OCI-M2 (cell line): ENCODE measurements around the gene GPR89B.
A peak's percentile ranks its signal among the peaks of the same experiment; 100 is the strongest.
"Not testable (repeated sequence)": the region's sequence is repeated elsewhere in the genome, so short reads cannot be mapped to it uniquely, and the experiment has no call there.

Experiments used
- DNase-seq: peaks from one replicate; lab custom pipeline; 2025; ENCODE audit not compliant: unreplicated experiment; lab: John Stamatoyannopoulos, UW

Gene GPR89B

GRCh38 chr1:147928236-147929132 lies at the start of gene GPR89B:
Gene GPR89B (plus strand): TSS chr1:147928420. CDS start chr1:147928537, 117 bp downstream.
- not testable (repeated sequence) for DNase-seq

- no peak for DNase-seq
These were observed 48.3 kb upstream of the GPR89B start for GRCh38 chr1:147879911-147880310.

GRCh38 chr1:147882535-147882934 lies 45.7 kb upstream of the GPR89B start:
- no peak for DNase-seq

- peak; percentile 30 for DNase-seq
These were observed 37.9 kb upstream of the GPR89B start for GRCh38 chr1:147890177-147890790.

- no peak for DNase-seq
These were observed 37.1 kb upstream of the GPR89B start for GRCh38 chr1:147891088-147891487.

GRCh38 chr1:147892216-147892615 lies 36.0 kb upstream of the GPR89B start:
- DNase-seq: no peak

- DNase-seq: no peak
These were observed 35.4 kb upstream of the GPR89B start for GRCh38 chr1:147892731-147893214.

- no peak for DNase-seq
These were observed 33.1 kb upstream of the GPR89B start for GRCh38 chr1:147895123-147895522.

GRCh38 chr1:147897029-147897752 lies 31.0 kb upstream of the GPR89B start:
- no peak for DNase-seq

- DNase-seq: no peak
These were observed 30.4 kb upstream of the GPR89B start for GRCh38 chr1:147897789-147898188.

GRCh38 chr1:147902253-147902845 lies 25.9 kb upstream of the GPR89B start, which contains the start of gene GJA8:
Gene GJA8 (plus strand): TSS chr1:147902795. CDS start chr1:147907956, 5,161 bp downstream.
- DNase-seq: no peak

- DNase-seq: no peak
These were observed 23.5 kb upstream of the GPR89B start for GRCh38 chr1:147904726-147905125.

- DNase-seq: no peak
These were observed 20.3 kb upstream of the GPR89B start for GRCh38 chr1:147907786-147908509.

GRCh38 chr1:147912553-147912952 lies 15.7 kb upstream of the GPR89B start:
- DNase-seq: no peak

- DNase-seq: no peak
These were observed 14.8 kb upstream of the GPR89B start for GRCh38 chr1:147913362-147913942.

- DNase-seq: no peak
These were observed 8.3 kb upstream of the GPR89B start for GRCh38 chr1:147919896-147920295.

GRCh38 chr1:147924813-147925212 lies 3.4 kb upstream of the GPR89B start:
- DNase-seq: no peak

- DNase-seq: peak; percentile 9
These were observed 1.0 kb upstream of the GPR89B start for GRCh38 chr1:147927215-147927614.

- DNase-seq: not testable (repeated sequence)
These were observed 531 bp upstream of the GPR89B start for GRCh38 chr1:147927689-147928088.

GRCh38 chr1:147931137-147931536 lies 2.9 kb downstream of the GPR89B start:
- not testable (repeated sequence) for DNase-seq
